ENCODE measurements around the gene SGPP1. TPM values are rescaled to one million over a fixed set of nuclear protein-coding genes. Genes with fewer than 3 reads are reported as not detected.

Gene SGPP1
- total RNA-seq, 1 experiment from 2014 or later = 17.7 TPM

- H3K9ac ChIP-seq (ENCODE audit: low read length) = no peak overlapping the region
- no peak overlapping the region for H3K4me2 ChIP-seq (ENCODE audit: low read length)
- POLR2A ChIA-PET = no interaction called here
- H3K4me1 ChIP-seq (ENCODE audit: control insufficient read depth in 1 of 2, insufficient read depth in 2 of 2, low read length in 2 of 2) = peaks cover 7 to 20% of the 10 kb centered on the region in 2 experiments
- H2AFZ ChIP-seq (ENCODE audit: low read depth, low read length, poor library complexity, severe bottlenecking) = no peak overlapping the region
- no peaks in the 10 kb centered on the region for H4K20me1 ChIP-seq (ENCODE audit: insufficient read depth)
- no peaks in the 10 kb centered on the region for H3K9me2 ChIP-seq (ENCODE audit: insufficient read depth)
- no peak overlapping the region for H3K4me3 ChIP-seq (replicated peaks in 1 of 2; ENCODE audit: low read depth in 1 of 2, low read length in 2 of 2)
- TF ChIP-seq CEBPB (IDR thresholded peaks at IDR 0.05; ENCODE audit: low read depth) = no peak
- no peak for TF ChIP-seq ZBTB33 (IDR thresholded peaks at IDR 0.05; ENCODE audit: extremely low read depth, insufficient replicate concordance, low read length)
- TF ChIP-seq EGR1 (IDR thresholded peaks at IDR 0.05; ENCODE audit: low read depth) = no peak
- TF ChIP-seq ZNF274 (IDR thresholded peaks at IDR 0.05; ENCODE audit: low read depth, low read length) = no peak
- TF ChIP-seq CTCF (IDR thresholded peaks at IDR 0.05 in 2 of 3, conservative IDR thresholded peaks at IDR 0.05 in 1 of 3; ENCODE audit: borderline replicate concordance in 1 of 3, insufficient read depth in 1 of 3, low read depth in 2 of 3, low read length in 2 of 3) = no peak
- no peak for TF ChIP-seq POLR2A (IDR thresholded peaks at IDR 0.05; ENCODE audit: borderline replicate concordance, extremely low read depth, insufficient read depth, insufficient read length)
- no peak for TF ChIP-seq REST (IDR thresholded peaks at IDR 0.05; ENCODE audit: low read depth)
- TF ChIP-seq EZH2phosphoT487 (IDR thresholded peaks at IDR 0.05; ENCODE audit: borderline replicate concordance) = no peak
- TF ChIP-seq SRF (IDR thresholded peaks at IDR 0.05; ENCODE audit: low read depth) = no peak
- no peak for TF ChIP-seq YY1 (IDR thresholded peaks at IDR 0.05; ENCODE audit: extremely low read depth, insufficient replicate concordance, low read depth, low read length)
- TF ChIP-seq SIN3A (IDR thresholded peaks at IDR 0.05; ENCODE audit: low read depth) = no peak
- no peak for TF ChIP-seq FOSL1 (IDR thresholded peaks at IDR 0.05; ENCODE audit: low read depth)
- TF ChIP-seq RAD21 (IDR thresholded peaks at IDR 0.05; ENCODE audit: low read depth) = no peak
- no peak for TF ChIP-seq TCF7L2 (IDR thresholded peaks at IDR 0.05; ENCODE audit: borderline replicate concordance, extremely low read depth, insufficient read depth, insufficient read length)
- no peak for TF ChIP-seq POLR2AphosphoS5 (IDR thresholded peaks at IDR 0.05; ENCODE audit: low read depth, low read length)
- no peak for TF ChIP-seq ZFX (IDR thresholded peaks at IDR 0.05)
- TF ChIP-seq CBX3 (IDR thresholded peaks at IDR 0.05; ENCODE audit: low read depth) = no peak
- no peak for TF ChIP-seq JUND (IDR thresholded peaks at IDR 0.05)
- H3K27ac ChIP-seq (ENCODE audit: low read depth, low read length) = no peak overlapping the region
- DNase-seq (ENCODE audit: low read depth, low spot score) (no peak), ATAC-seq (no peak)
- CTCF ChIA-PET = no interaction called here
- H3K27me3 ChIP-seq (ENCODE audit: insufficient read depth, low read length) = no peaks in the 10 kb centered on the region
- RAD21 ChIA-PET (ENCODE audit: low non-redundant PET in 1 of 2, low total read pairs in 2 of 2, uncharacterized antibody in 2 of 2, unreplicated experiment in 2 of 2) = no interaction called here
- H3K36me3 ChIP-seq (ENCODE audit: control insufficient read depth in 1 of 2, insufficient read depth in 2 of 2, low read length in 2 of 2) = no peaks in the 10 kb centered on the region
- H3K9me3 ChIP-seq (ENCODE audit: control insufficient read depth in 1 of 2, insufficient read depth in 1 of 2, low read depth in 1 of 2, low read length in 2 of 2) = no peaks in the 10 kb centered on the region
- BruUV-seq (replicated peaks) = no TSS peak
- intact Hi-C loops (cut with micrococcal nuclease) = no loop called here
- no peaks in the 10 kb centered on the region for H3K79me2 ChIP-seq (ENCODE audit: insufficient read depth, low read length)
These were observed 71.7 kb downstream of the SGPP1 start for GRCh38 chr14:63656194-63656593.

Measured in HCT116 (cell line).